WTC11 (cell line): ENCODE results near the gene AVPR1B. TPM values are rescaled to one million over a fixed set of nuclear protein-coding genes. Genes with fewer than 3 reads are reported as not detected.
A peak's percentile ranks its signal among the peaks of the same experiment; 100 is the strongest.

Source experiments
- ATAC-seq: fragments of 200-7000 bp; cut with Tn5 transposase; 2 replicates; pipeline ENCODE4 v1.10.0; 2021; ENCODE audit warnings: mild to moderate bottlenecking, moderate library complexity
- CTCF ChIA-PET: fragments of 300-600 bp; sonication (Branson Sonifier 250); formaldehyde crosslinking; loops from one replicate; lab custom pipeline; 2021; ENCODE audit warnings: antibody characterized with exemption; lab: Charles Lee
- POLR2A ChIA-PET: fragments of 350-600 bp; sonication (Branson Sonifier 250); formaldehyde crosslinking; loops from one replicate; lab custom pipeline; 2021; ENCODE audit warnings: antibody characterized with exemption; lab: Charles Lee
- DNase-seq: peaks from one replicate; pipeline ENCODE4 v3.0.0; 2021; ENCODE audit warnings: low spot score
- H3K27ac Mint-ChIP-seq: 2 replicates; pipeline ENCODE4 v1.8.0; 2021; ENCODE audit warnings: mixed read lengths
- H3K27me3 Mint-ChIP-seq: 2 replicates; pipeline ENCODE4 v1.8.0; 2021; ENCODE audit warnings: low read depth, mild to moderate bottlenecking, moderate library complexity, mixed read lengths
- H3K36me3 Mint-ChIP-seq: 2 replicates; pipeline ENCODE4 v1.8.0; 2021; ENCODE audit warnings: mixed read lengths
- H3K4me1 Mint-ChIP-seq: 2 replicates; pipeline ENCODE4 v1.8.0; 2022; ENCODE audit warnings: mixed read lengths
- H3K4me3 Mint-ChIP-seq: 2 replicates; pipeline ENCODE4 v1.8.0; 2021; ENCODE audit warnings: mild to moderate bottlenecking, moderate library complexity, mixed read lengths
- H3K9me3 Mint-ChIP-seq: 2 replicates; pipeline ENCODE4 v1.8.0; 2021; ENCODE audit warnings: mixed read lengths
- AR ChIP-seq: fragments of 250-450 bp; sonication (Bioruptor Pico); IDR thresholded peaks from 2 replicates; pipeline ENCODE4 v1.9.0; 2021; ENCODE audit warnings: mild to moderate bottlenecking
- CBFB ChIP-seq: sonication (generic); formaldehyde crosslinking; IDR thresholded peaks from 2 replicates; pipeline ENCODE4 v1.8.1; 2022; ENCODE audit warnings: mild to moderate bottlenecking, low read depth, missing genetic modification reagents
- ESRRA ChIP-seq: sonication (generic); formaldehyde crosslinking; IDR thresholded peaks from 2 replicates; pipeline ENCODE4 v1.8.1; 2022; ENCODE audit warnings: mild to moderate bottlenecking, missing genetic modification reagents, borderline replicate concordance
- ETV6 ChIP-seq: sonication (generic); formaldehyde crosslinking; IDR thresholded peaks from 2 replicates; pipeline ENCODE4 v1.8.1; 2022; ENCODE audit warnings: mild to moderate bottlenecking, missing genetic modification reagents
- GABPB1 ChIP-seq: sonication (generic); formaldehyde crosslinking; IDR thresholded peaks from 2 replicates; pipeline ENCODE4 v1.8.1; 2023; ENCODE audit warnings: mild to moderate bottlenecking, missing genetic modification reagents
- MLX ChIP-seq: sonication (generic); formaldehyde crosslinking; IDR thresholded peaks from 2 replicates; pipeline ENCODE4 v1.8.1; 2023; ENCODE audit warnings: mild to moderate bottlenecking, missing genetic modification reagents, moderate library complexity
- NFYB ChIP-seq: sonication (generic); formaldehyde crosslinking; conservative IDR thresholded peaks from 2 replicates; pipeline ENCODE4 v1.8.0; 2022; ENCODE audit warnings: low read depth, missing genetic modification reagents
- PRDM15 ChIP-seq: sonication (generic); formaldehyde crosslinking; IDR thresholded peaks from 2 replicates; pipeline ENCODE4 v1.8.0; 2022; ENCODE audit warnings: missing genetic modification reagents
- SP1 ChIP-seq: sonication (generic); formaldehyde crosslinking; conservative IDR thresholded peaks from 2 replicates; pipeline ENCODE4 v1.8.1; 2022; ENCODE audit warnings: missing genetic modification reagents
- STAT6 ChIP-seq: sonication (generic); formaldehyde crosslinking; conservative IDR thresholded peaks from 2 replicates; pipeline ENCODE4 v1.8.1; 2023; ENCODE audit warnings: mild to moderate bottlenecking, low read depth, missing genetic modification reagents, moderate library complexity
- TCF7 ChIP-seq: sonication (generic); formaldehyde crosslinking; IDR thresholded peaks from 2 replicates; pipeline ENCODE4 v1.8.0; 2022; ENCODE audit warnings: mild to moderate bottlenecking, low read depth, missing genetic modification reagents, moderate library complexity
- ZNF121 ChIP-seq: sonication (generic); formaldehyde crosslinking; IDR thresholded peaks from 2 replicates; pipeline ENCODE4 v1.8.0; 2023; ENCODE audit warnings: missing genetic modification reagents
- ZNF317 ChIP-seq: sonication (generic); formaldehyde crosslinking; IDR thresholded peaks from 2 replicates; pipeline ENCODE4 v1.8.1; 2023; ENCODE audit warnings: low read depth, mild to moderate bottlenecking, moderate library complexity, missing genetic modification reagents, borderline replicate concordance
- ZNF396 ChIP-seq: fragments of 250-450 bp; sonication (Bioruptor Pico); IDR thresholded peaks from 2 replicates; pipeline ENCODE4 v1.8.0; 2021; ENCODE audit warnings: mild to moderate bottlenecking, moderate library complexity, borderline replicate concordance
- total RNA-seq: library from RNA; stranded (reverse); gene quantifications from 3 replicates; pipeline ENCODE4 v1.2.3, GENCODE V29; 2021

AVPR1B gene
- total RNA-seq, 1 experiment from 2014 or later, result 0.68 TPM

- TF ChIP-seq TCF7 (CRISPR knock-in tag), result no peak
- TF ChIP-seq, all 79 proteins: peak for 0
These were observed 41.1 kb downstream of the AVPR1B start (continued) for GRCh38 chr1:206075786-206076755.

- Mint-ChIP-seq H3K4me3 (no peak overlapping the region), H3K9me3 (no peaks in the 10 kb centered on the region), H3K36me3 (no peaks in the 10 kb centered on the region), H3K27me3 (no peaks in the 10 kb centered on the region; the same call in 1 of the 2 replicates), H3K4me1 (peaks cover 28% of the 10 kb centered on the region), H3K27ac (no peak overlapping the region)
- DNase-seq (no peak), ATAC-seq (no peak)
- ChIA-PET POLR2A (no interaction called here), CTCF (no interaction called here)
- TF ChIP-seq CBFB (CRISPR knock-in tag) (no peak), NFYB (no peak), ETV6 (no peak), STAT6 (CRISPR knock-in tag) (no peak), AR (CRISPR knock-in tag) (no peak), MLX (no peak), GABPB1 (CRISPR knock-in tag) (no peak), PRDM15 (CRISPR knock-in tag) (no peak), ESRRA (CRISPR knock-in tag) (no peak)
- TF ChIP-seq, all 79 proteins: peak for 0
These were observed 42.3 kb downstream of the AVPR1B start for GRCh38 chr1:206074839-206075238.

GRCh38 chr1:206070627-206071304 lies 46.4 kb downstream of the AVPR1B start:
- Mint-ChIP-seq H3K36me3 (no peaks in the 10 kb centered on the region), H3K4me3 (no peak overlapping the region), H3K27me3 (no peaks in the 10 kb centered on the region), H3K9me3 (no peaks in the 10 kb centered on the region), H3K27ac (no peak overlapping the region), H3K4me1 (peaks cover 14% of the 10 kb centered on the region)
- ATAC-seq, result no peak
- ChIA-PET POLR2A (no interaction called here), CTCF (interaction anchor here (1.4 kb wide), 1 partner anchor 40 kb away, joined by 3 read pairs; no protein-coding TSS in a partner anchor)
- peak; percentile 80; the same call in 1 of the 2 replicates for TF ChIP-seq ZNF317 (CRISPR knock-in tag)
- no peak for TF ChIP-seq ZNF121 (CRISPR knock-in tag)
- TF ChIP-seq ZNF396, result no peak
- no peak for TF ChIP-seq SP1 (CRISPR knock-in tag)
- no peak for DNase-seq
